Thoracic aorta (tissue), 2 donors: ENCODE measurements around the gene PARD3. TPM values are rescaled to one million over a fixed set of nuclear protein-coding genes. Genes with fewer than 3 reads are reported as not detected.

Experiments
- ATAC-seq: fragments of 150-250 bp; one replicate; pipeline ENCODE4 v1.8.0; 2017; ENCODE audit warnings: low read depth; ENCODE audit not compliant: insufficient number of reproducible peaks, low FRiP score
- DNase-seq: peaks from one replicate; pipeline ENCODE4 v3.0.0-alpha.2; 2020; ENCODE audit warnings: low spot score
- H3K27ac ChIP-seq, 2 donors: fragments of 200-600 bp; sonication (generic); 1 replicate in 1 of 2; 2 replicates in 1 of 2; pipeline ENCODE4 v1.5.1; 2016; ENCODE audit warnings: mild to moderate bottlenecking in 2 of 2, moderate library complexity in 2 of 2
- H3K27me3 ChIP-seq: fragments of 200-600 bp; sonication (generic); replicated peaks from 2 replicates; pipeline ENCODE4 v1.6.0; 2016; ENCODE audit warnings: mild to moderate bottlenecking; ENCODE audit not compliant: insufficient read depth
- H3K36me3 ChIP-seq: fragments of 200-600 bp; sonication (generic); one replicate; pipeline ENCODE4 v1.5.1; 2016
- H3K4me1 ChIP-seq, 2 donors: fragments of 200-600 bp; sonication (generic); 1 replicate in 1 of 2; 2 replicates in 1 of 2; pipeline versions ENCODE4 v1.5.1 to v1.6.0; 2016; ENCODE audit warnings: low read depth in 2 of 2, mild to moderate bottlenecking in 1 of 2; ENCODE audit not compliant: control insufficient read depth in 1 of 2
- H3K4me3 ChIP-seq: fragments of 200-600 bp; sonication (generic); 2 replicates; pipeline ENCODE4 v1.5.1; 2016; ENCODE audit warnings: mild to moderate bottlenecking
- H3K9me3 ChIP-seq: fragments of 200-600 bp; sonication (generic); 2 replicates; pipeline ENCODE4 v1.5.1; 2016
- CTCF ChIP-seq: fragments of 200-600 bp; sonication (generic); IDR thresholded peaks from one replicate; pipeline ENCODE4 v1.5.1; 2019; ENCODE audit warnings: antibody characterized with exemption
- total RNA-seq, 2 donors: library from RNA; depleted of rRNA; stranded (reverse); fragments of >200 nt; gene quantifications; one replicate each; pipeline versions ENCODE4 v1.1.0 to v1.2.3, GENCODE V29; 2016

PARD3 gene
- total RNA-seq, 2 donors from 2014 or later: 16.7 to 34.5 TPM

GRCh38 chr10:34479520-34480179 is 335.4 kb downstream of the PARD3 start:
- Histone ChIP-seq H3K9me3 (no peaks in the 10 kb centered on the region), H3K36me3 (no peaks in the 10 kb centered on the region), H3K27ac (no peak overlapping the region), H3K4me3 (no peak overlapping the region), H3K4me1 (peaks cover 3 to 13% of the 10 kb centered on the region in 2 donors), H3K27me3 (no peaks in the 10 kb centered on the region)
- no peak for DNase-seq
- no peak for ATAC-seq
- TF ChIP-seq CTCF: no peak

GRCh38 chr10:34477249-34477648 is 337.8 kb downstream of the PARD3 start:
- Histone ChIP-seq H3K4me3 (no peak overlapping the region), H3K27ac (no peak overlapping the region), H3K4me1 (peaks cover 3 to 13% of the 10 kb centered on the region in 2 donors), H3K9me3 (no peaks in the 10 kb centered on the region), H3K27me3 (no peaks in the 10 kb centered on the region), H3K36me3 (no peaks in the 10 kb centered on the region)
- DNase-seq: no peak
- TF ChIP-seq CTCF: no peak
- ATAC-seq: no peak

- no peaks in the 10 kb centered on the region for H3K27me3 ChIP-seq
- H3K36me3 ChIP-seq: no peaks in the 10 kb centered on the region
- H3K27ac ChIP-seq: no peak overlapping the region
- no peak for TF ChIP-seq CTCF
- no peak for DNase-seq
- H3K4me3 ChIP-seq: no peak overlapping the region
- no peaks in the 10 kb centered on the region for H3K9me3 ChIP-seq
- peaks cover 3 to 13% of the 10 kb centered on the region in 2 donors for H3K4me1 ChIP-seq
- no peak for ATAC-seq
These were observed 338.5 kb downstream of the PARD3 start for GRCh38 chr10:34476608-34477007.

GRCh38 chr10:34475786-34476185 is 339.3 kb downstream of the PARD3 start:
- Histone ChIP-seq H3K9me3 (no peaks in the 10 kb centered on the region), H3K27ac (peak overlapping the region in 1 of 2 donors; percentile 10), H3K4me3 (no peak overlapping the region), H3K27me3 (no peaks in the 10 kb centered on the region), H3K4me1 (peaks cover 3 to 13% of the 10 kb centered on the region in 2 donors), H3K36me3 (no peaks in the 10 kb centered on the region)
- no peak for TF ChIP-seq CTCF
- ATAC-seq (no peak), DNase-seq (no peak)

- DNase-seq (no peak), ATAC-seq (no peak)
- Histone ChIP-seq H3K9me3 (no peaks in the 10 kb centered on the region), H3K27me3 (no peaks in the 10 kb centered on the region), H3K4me3 (no peak overlapping the region), H3K27ac (peak overlapping the region in 1 of 2 donors; percentile 10), H3K36me3 (no peaks in the 10 kb centered on the region), H3K4me1 (peaks cover 3 to 13% of the 10 kb centered on the region in 2 donors)
- TF ChIP-seq CTCF: no peak
These were observed 339.8 kb downstream of the PARD3 start for GRCh38 chr10:34475274-34475646.
